ENCODE results near the gene RSPO1.
"Not testable (repeated sequence)": the region's sequence is repeated elsewhere in the genome, so short reads cannot be mapped to it uniquely, and the experiment has no call there.

Gene RSPO1

GRCh38 chr1:37596182-37596667 lies 38.5 kb downstream of the RSPO1 start:
- CTCF ChIA-PET = interaction anchor here (1.0 to 16.0 kb wide), 5 partner anchors 9 to 263 kb away, joined by 3 to 359 read pairs (median 4); partner anchors contain the start of gene MTF1
- DNase-seq (ENCODE audit: extremely low spot score) = no peak
- POLR2A ChIA-PET = interaction anchor here (1.1 kb wide), 1 partner anchor 94 kb away, joined by 5 read pairs; a partner anchor contains a TSS
- TF ChIP-seq CTCF (IDR thresholded peaks at IDR 0.05; ENCODE audit: control extremely low read depth, extremely low read depth, low read depth, missing control alignments) = no peak

GRCh38 chr1:37595440-37596181 lies 39.1 kb downstream of the RSPO1 start, which contains the start of gene GNL2:
GNL2 (minus strand) TSS chr1:37595937; CDS start chr1:37595822, 115 bp downstream.
- ChIA-PET CTCF (interaction anchor here (0.7 to 16.0 kb wide), 6 partner anchors 10 to 264 kb away, joined by 3 to 359 read pairs (median 4); partner anchors contain the start of genes MEAF6 and MTF1), POLR2A (interaction anchor here (1.1 kb wide), 1 partner anchor 95 kb away, joined by 5 read pairs; a partner anchor contains a TSS)

GRCh38 chr1:37593726-37594125 lies 41.0 kb downstream of the RSPO1 start:
- POLR2A ChIA-PET = no interaction called here
- no peak for TF ChIP-seq CTCF (IDR thresholded peaks at IDR 0.05; ENCODE audit: control extremely low read depth, extremely low read depth, low read depth, missing control alignments)
- no peak for DNase-seq (ENCODE audit: extremely low spot score)
- CTCF ChIA-PET = interaction anchor here (1.1 to 1.5 kb wide), 2 partner anchors 10 to 29 kb away, joined by 3 to 6 read pairs; no protein-coding TSS in a partner anchor

More at GRCh38 chr1:37595440-37596181, 39.1 kb downstream of the RSPO1 start, which contains the start of gene GNL2:
- DNase-seq (ENCODE audit: extremely low spot score) = peak; percentile 99
- no peak for TF ChIP-seq CTCF (IDR thresholded peaks at IDR 0.05; ENCODE audit: control extremely low read depth, extremely low read depth, low read depth, missing control alignments)

- ChIA-PET CTCF (interaction anchor here (1.6 kb wide), 1 partner anchor 14 kb away, joined by 4 read pairs; no protein-coding TSS in a partner anchor), POLR2A (interaction anchor here (1.1 kb wide), 1 partner anchor 102 kb away, joined by 4 read pairs; no protein-coding TSS in a partner anchor)
- DNase-seq (ENCODE audit: extremely low spot score) = no peak
- no peak for TF ChIP-seq CTCF (IDR thresholded peaks at IDR 0.05; ENCODE audit: control extremely low read depth, extremely low read depth, low read depth, missing control alignments)
Observed at GRCh38 chr1:37588939-37589338, 45.8 kb downstream of the RSPO1 start.

- POLR2A ChIA-PET; DNase-seq (ENCODE audit: extremely low spot score): not testable (repeated sequence)
- CTCF ChIA-PET = interaction anchor here (0.7 kb wide), 1 partner anchor 18 kb away, joined by 3 read pairs; no protein-coding TSS in a partner anchor
Observed at GRCh38 chr1:37584544-37584943, 50.1 kb downstream of the RSPO1 start.

GRCh38 chr1:37575692-37576091 lies 59.0 kb downstream of the RSPO1 start:
- ChIA-PET CTCF (no interaction called here), POLR2A (no interaction called here)
- DNase-seq (ENCODE audit: extremely low spot score) = no peak
- TF ChIP-seq CTCF (IDR thresholded peaks at IDR 0.05; ENCODE audit: control extremely low read depth, extremely low read depth, low read depth, missing control alignments) = no peak
